GM12892 (cell line): Measurements from ENCODE around the gene STK32C.

ENCODE experiments used
- POLR2A ChIP-seq: IDR thresholded peaks from 2 replicates; pipeline ENCODE4 v1.6.1; 2011; ENCODE audit warnings: low read depth, low read length, control low read depth
- POLR2AphosphoS5 ChIP-seq: IDR thresholded peaks from 2 replicates; pipeline ENCODE4 v1.6.1; 2011; ENCODE audit warnings: low read depth, low read length, control low read depth
- TAF1 ChIP-seq: IDR thresholded peaks from 2 replicates; pipeline ENCODE4 v1.6.1; 2011; ENCODE audit warnings: low read depth, mild to moderate bottlenecking, control low read depth, low read length, borderline replicate concordance

DNA sequence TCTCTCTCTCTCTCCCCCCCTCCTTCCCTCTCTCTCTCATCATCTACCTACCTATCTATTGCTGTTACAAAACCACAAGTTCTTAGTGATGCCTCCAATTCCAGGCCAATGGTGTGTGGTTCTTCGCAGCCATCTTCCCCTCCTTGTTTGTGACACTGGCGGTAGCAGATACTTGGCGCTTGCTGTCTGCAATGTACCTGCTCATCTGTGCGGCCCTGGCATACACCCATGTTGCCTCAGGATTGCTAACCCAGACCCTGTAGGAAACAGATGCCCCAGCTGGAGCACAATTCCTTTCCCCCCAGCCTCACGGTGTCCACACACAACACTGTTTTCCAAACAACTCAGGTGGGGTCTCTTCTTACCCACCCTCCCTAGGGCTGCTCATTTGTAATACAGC is 134.6 kb downstream of the STK32C start:
- no peak for TF ChIP-seq POLR2AphosphoS5
- no peak for TF ChIP-seq POLR2A
- TF ChIP-seq TAF1: no peak
